Loucy (cell line): ENCODE measurements around the gene SAMHD1.

ENCODE experiments used
- H2AFZ ChIP-seq: fragments of 200-600 bp; sonication (generic); 2 replicates; pipeline ENCODE4 v1.6.0; 2016; ENCODE audit warnings: antibody characterized with exemption, mild to moderate bottlenecking, low read length, moderate library complexity
- H3F3A ChIP-seq: fragments of 200-600 bp; 2 replicates; pipeline ENCODE4 v1.6.0; 2016; ENCODE audit warnings: antibody characterized with exemption, low read depth, mild to moderate bottlenecking
- H3K27me3 ChIP-seq: fragments of 200-600 bp; sonication (generic); 2 replicates; pipeline ENCODE4 v1.6.1; 2014; ENCODE audit warnings: low read length, mild to moderate bottlenecking; ENCODE audit not compliant: insufficient read depth, poor library complexity, severe bottlenecking
- H3K36me3 ChIP-seq: fragments of 200-600 bp; sonication (generic); 2 replicates; pipeline ENCODE4 v1.6.1; 2016; ENCODE audit warnings: low read length; ENCODE audit not compliant: insufficient read depth
- H3K4me1 ChIP-seq: fragments of 200-600 bp; sonication (generic); 2 replicates; pipeline ENCODE4 v1.5.1; 2014; ENCODE audit warnings: low read length, mild to moderate bottlenecking; ENCODE audit not compliant: insufficient read depth, poor library complexity, severe bottlenecking
- H3K4me2 ChIP-seq: fragments of 200-600 bp; sonication (generic); 2 replicates; pipeline ENCODE4 v1.6.0; 2014; ENCODE audit warnings: antibody characterized with exemption, low read length, low read depth, mild to moderate bottlenecking; ENCODE audit not compliant: poor library complexity, severe bottlenecking
- H3K4me3 ChIP-seq: fragments of 200-600 bp; sonication (generic); 2 replicates; pipeline ENCODE4 v1.5.1; 2014; ENCODE audit warnings: low read length, mild to moderate bottlenecking, mixed read lengths; ENCODE audit not compliant: poor library complexity, severe bottlenecking
- H3K79me2 ChIP-seq: fragments of 200-600 bp; sonication (generic); 2 replicates; pipeline ENCODE4 v1.6.1; 2014; ENCODE audit warnings: low read length; ENCODE audit not compliant: insufficient read depth
- H3K9ac ChIP-seq: fragments of 200-600 bp; sonication (generic); 2 replicates; pipeline ENCODE4 v1.6.0; 2014; ENCODE audit warnings: mild to moderate bottlenecking, low read depth, low read length, moderate library complexity; ENCODE audit not compliant: poor library complexity, severe bottlenecking
- H3K9me2 ChIP-seq: fragments of 200-600 bp; sonication (generic); replicated peaks from 2 replicates; pipeline ENCODE4 v1.6.1; 2016; ENCODE audit warnings: low read depth, low read length, mixed read lengths
- H3K9me3 ChIP-seq: fragments of 200-600 bp; sonication (generic); 2 replicates; pipeline ENCODE4 v1.6.1; 2014; ENCODE audit warnings: mild to moderate bottlenecking, antibody characterized with exemption, low read length, low read depth; ENCODE audit not compliant: insufficient read depth
- H4K20me1 ChIP-seq: fragments of 200-600 bp; sonication (generic); 2 replicates; pipeline ENCODE4 v1.6.0; 2014; ENCODE audit warnings: antibody characterized with exemption, low read length, mild to moderate bottlenecking; ENCODE audit not compliant: insufficient read depth, poor library complexity, severe bottlenecking
- CTCF ChIP-seq: fragments of 200-600 bp; sonication (generic); conservative IDR thresholded peaks from 2 replicates; pipeline ENCODE4 v1.5.1; 2014; ENCODE audit warnings: mild to moderate bottlenecking, antibody characterized with exemption, low read length
- EZH2phosphoT487 ChIP-seq: fragments of 200-600 bp; IDR thresholded peaks from 2 replicates; pipeline ENCODE4 v1.6.1; 2018; ENCODE audit warnings: antibody characterized with exemption, mild to moderate bottlenecking, moderate library complexity, borderline replicate concordance

Gene SAMHD1

GRCh38 chr20:36895036-36895435 is 56.5 kb downstream of the SAMHD1 start:
- H3K4me3 ChIP-seq: no peak overlapping the region
- TF ChIP-seq CTCF (no peak), EZH2phosphoT487 (no peak)
- no peaks in the 10 kb centered on the region for H3K79me2 ChIP-seq
- H3F3A ChIP-seq: no peaks in the 10 kb centered on the region
- H4K20me1 ChIP-seq: no peaks in the 10 kb centered on the region
- H3K9ac ChIP-seq: no peak overlapping the region
- no peaks in the 10 kb centered on the region for H3K36me3 ChIP-seq
- H3K4me2 ChIP-seq: no peak overlapping the region
- no peak overlapping the region for H2AFZ ChIP-seq
- no peaks in the 10 kb centered on the region for H3K9me3 ChIP-seq
- H3K27me3 ChIP-seq: no peaks in the 10 kb centered on the region
- no peaks in the 10 kb centered on the region for H3K9me2 ChIP-seq
- no peaks in the 10 kb centered on the region for H3K4me1 ChIP-seq

GRCh38 chr20:36893801-36894200 is 57.7 kb downstream of the SAMHD1 start:
- Histone ChIP-seq H3K4me1 (no peaks in the 10 kb centered on the region), H3K9me2 (no peaks in the 10 kb centered on the region), H3K79me2 (no peaks in the 10 kb centered on the region), H3K9me3 (no peaks in the 10 kb centered on the region), H3K27me3 (no peaks in the 10 kb centered on the region), H3K36me3 (no peaks in the 10 kb centered on the region), H4K20me1 (no peaks in the 10 kb centered on the region), H3F3A (no peaks in the 10 kb centered on the region), H3K9ac (no peak overlapping the region), H3K4me2 (no peak overlapping the region), H3K4me3 (no peak overlapping the region), H2AFZ (no peak overlapping the region)
- TF ChIP-seq CTCF: no peak
- no peak for TF ChIP-seq EZH2phosphoT487

- Histone ChIP-seq H3K9me3 (no peaks in the 10 kb centered on the region), H3K4me3 (no peak overlapping the region), H3K27me3 (no peaks in the 10 kb centered on the region), H3K9ac (no peak overlapping the region), H3K36me3 (no peaks in the 10 kb centered on the region), H4K20me1 (no peaks in the 10 kb centered on the region), H3F3A (no peaks in the 10 kb centered on the region), H3K9me2 (no peaks in the 10 kb centered on the region), H3K4me2 (no peak overlapping the region), H3K79me2 (no peaks in the 10 kb centered on the region), H2AFZ (no peak overlapping the region), H3K4me1 (peaks cover 3% of the 10 kb centered on the region)
- TF ChIP-seq CTCF (no peak), EZH2phosphoT487 (no peak)
These were observed 60.3 kb downstream of the SAMHD1 start for GRCh38 chr20:36891211-36891610.
